NK-92 treated with Interleukin-12 subunit alpha and Interleukin-12 subunit beta, amount 100 ng/mL, for 24 hours (cell line): ENCODE measurements around the gene WAC.
"Not testable (repeated sequence)": the region's sequence is repeated elsewhere in the genome, so short reads cannot be mapped to it uniquely, and the experiment has no call there.

Experiments
- DNase-seq: peaks from one replicate; lab custom pipeline; 2025; lab: John Stamatoyannopoulos, UW

The WAC gene

GRCh38 chr10:28566458-28567015, 33.6 kb downstream of the WAC start:
- no peak for DNase-seq

DNA sequence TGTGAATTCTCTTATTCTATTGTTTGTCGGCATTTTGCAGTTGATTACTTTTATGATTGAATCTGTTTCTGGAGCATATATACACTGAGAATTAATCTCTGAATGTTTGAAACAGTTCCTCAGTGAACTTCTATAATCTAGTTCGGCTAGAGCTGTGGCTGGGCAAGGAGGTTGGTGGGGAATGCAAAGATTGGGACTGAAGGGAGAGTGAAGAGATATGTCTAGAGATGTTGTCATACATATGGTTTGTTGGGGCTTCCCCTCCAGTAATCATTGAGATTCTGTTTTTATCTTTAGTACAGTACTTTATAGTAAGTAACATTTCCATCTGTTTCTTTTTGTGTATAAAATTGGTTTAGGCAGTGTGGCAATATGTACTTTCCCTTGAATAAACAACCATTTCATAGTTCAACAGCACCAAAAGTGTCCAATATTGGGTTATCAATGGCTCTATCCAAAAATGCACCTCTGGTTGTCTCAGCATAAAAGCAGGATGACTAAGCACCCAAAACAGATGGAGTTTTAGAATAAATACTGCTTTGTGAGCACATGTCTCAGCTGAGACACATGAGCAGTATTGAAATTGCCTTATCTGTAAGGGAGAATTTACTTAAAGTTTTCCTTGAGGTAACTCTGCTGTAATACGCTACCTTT, 36.7 kb downstream of the WAC start:
- no peak for DNase-seq

DNA sequence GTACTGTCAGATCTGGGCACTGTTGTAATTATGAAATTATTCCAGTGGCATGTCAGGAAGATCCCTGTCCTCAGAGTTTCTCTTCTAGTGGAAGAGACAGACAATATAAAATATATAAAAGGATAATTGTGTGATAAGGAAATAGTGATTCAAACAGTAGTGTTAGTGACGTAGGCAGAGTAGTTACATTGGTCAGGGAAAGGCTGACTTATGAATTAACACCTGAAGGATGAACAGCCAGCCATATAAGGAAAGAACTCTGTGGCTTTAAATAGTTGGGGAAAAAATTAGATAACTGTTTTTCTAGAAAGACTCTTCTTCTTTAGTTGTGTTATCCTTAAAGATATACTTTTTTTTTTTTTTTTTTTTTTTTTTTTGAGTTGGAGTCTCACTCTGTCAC, 37.7 kb downstream of the WAC start:
- DNase-seq = no peak

DNA sequence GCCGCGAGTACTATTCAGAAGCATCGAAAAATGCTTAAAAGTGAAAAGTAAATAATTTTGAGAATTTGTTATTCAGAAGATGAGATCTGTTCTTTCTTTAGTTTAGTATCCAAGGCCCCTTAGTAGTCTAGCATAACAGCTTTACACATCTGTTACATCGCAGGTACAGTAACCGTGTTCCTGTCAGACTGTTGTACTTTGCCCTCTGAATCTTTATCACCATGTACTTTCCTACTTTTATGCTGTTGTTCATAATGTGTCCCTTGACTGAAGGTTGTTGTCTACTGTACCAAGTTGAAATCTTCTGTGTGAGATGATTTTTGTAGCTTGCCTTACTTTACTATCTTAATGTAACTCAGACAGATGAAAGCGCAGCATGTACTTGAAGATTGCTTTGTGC, 38.3 kb downstream of the WAC start:
- no peak for DNase-seq

DNA sequence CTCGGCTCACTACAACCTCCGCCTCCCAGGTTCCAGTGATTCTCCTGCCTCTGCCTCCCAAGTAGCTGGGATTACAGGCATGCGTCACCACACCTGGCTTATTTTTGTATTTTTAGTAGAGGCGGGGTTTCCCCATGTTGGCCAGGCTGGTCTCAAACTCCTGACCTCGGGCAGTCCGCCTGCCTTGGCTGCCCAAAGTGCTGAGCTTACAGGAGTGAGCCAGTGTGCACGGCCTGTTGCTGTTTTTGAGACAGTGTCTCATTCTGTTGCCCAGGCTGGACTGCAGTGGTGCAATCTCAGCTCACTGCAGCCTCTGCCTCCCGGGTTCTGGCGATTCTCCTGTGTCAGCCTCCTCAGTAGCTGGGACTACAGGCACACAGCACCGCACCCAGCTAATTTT, 41.3 kb downstream of the WAC start:
- DNase-seq = not testable (repeated sequence)

DNA sequence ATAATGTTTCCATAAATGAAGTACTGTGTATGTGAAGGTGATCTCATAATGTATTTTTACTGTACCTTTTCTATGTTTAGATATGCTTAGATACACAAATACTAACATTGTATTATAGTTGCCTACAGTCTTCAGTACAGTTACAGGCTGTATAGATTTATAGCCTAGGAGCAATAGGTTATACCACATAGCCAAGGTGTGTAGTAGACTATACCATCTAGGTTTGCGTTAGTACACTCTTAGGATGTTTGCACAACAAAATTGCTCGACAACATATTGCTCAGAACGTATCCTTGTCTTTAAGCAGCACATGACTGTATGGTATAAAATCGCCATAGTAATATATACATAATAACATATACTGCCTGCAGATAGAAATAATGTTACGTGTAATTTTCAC, 42.9 kb downstream of the WAC start:
- no peak for DNase-seq

GRCh38 chr10:28577506-28577905, 44.6 kb downstream of the WAC start:
- no peak for DNase-seq

GRCh38 chr10:28578454-28578853, 45.5 kb downstream of the WAC start:
- DNase-seq = no peak

- no peak for DNase-seq
Measured at GRCh38 chr10:28580825-28581224, 47.9 kb downstream of the WAC start.

- DNase-seq = no peak
Measured at GRCh38 chr10:28581916-28582315, 49.0 kb downstream of the WAC start.

- DNase-seq = no peak
Measured at GRCh38 chr10:28585076-28585475, 52.2 kb downstream of the WAC start.

- DNase-seq = no peak
Measured at GRCh38 chr10:28586176-28586575, 53.3 kb downstream of the WAC start.

DNA sequence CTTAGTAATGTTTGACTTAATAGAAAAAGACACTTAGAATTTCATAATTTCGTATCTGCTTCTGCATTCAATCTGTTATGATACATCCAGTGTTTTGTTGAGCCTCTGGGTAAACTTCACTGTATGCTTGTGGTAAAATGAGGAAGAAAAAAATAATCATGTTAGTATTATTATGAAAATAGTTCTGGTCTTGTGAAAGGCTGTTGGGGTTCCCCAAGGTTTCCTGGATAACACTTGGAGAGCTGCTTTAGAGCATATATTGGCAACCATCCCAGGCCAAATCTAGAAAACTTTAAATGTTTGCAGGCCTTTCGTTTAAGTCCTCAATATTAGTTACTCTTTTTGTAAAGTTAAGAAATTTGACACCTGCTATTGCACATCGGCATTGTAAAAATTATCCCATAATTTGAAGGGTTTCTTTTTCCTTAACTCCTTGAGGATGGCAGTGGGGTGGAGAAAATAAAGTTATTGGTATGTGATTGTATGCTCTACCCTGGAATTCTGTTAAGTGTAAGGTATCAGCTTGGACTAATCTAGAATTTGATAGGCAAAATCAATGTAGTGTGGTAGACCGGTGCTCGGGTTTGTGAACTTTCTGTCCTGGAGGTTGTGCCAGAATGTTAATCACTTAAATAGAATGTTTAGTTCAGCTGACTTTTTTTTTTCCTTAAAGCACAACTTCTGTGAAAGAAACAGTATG, 54.5 kb downstream of the WAC start:
- DNase-seq = no peak

GRCh38 chr10:28587970-28588290, 55.0 kb downstream of the WAC start:
- no peak for DNase-seq

- DNase-seq = no peak
Measured at GRCh38 chr10:28592953-28593352, 60.0 kb downstream of the WAC start.

DNA sequence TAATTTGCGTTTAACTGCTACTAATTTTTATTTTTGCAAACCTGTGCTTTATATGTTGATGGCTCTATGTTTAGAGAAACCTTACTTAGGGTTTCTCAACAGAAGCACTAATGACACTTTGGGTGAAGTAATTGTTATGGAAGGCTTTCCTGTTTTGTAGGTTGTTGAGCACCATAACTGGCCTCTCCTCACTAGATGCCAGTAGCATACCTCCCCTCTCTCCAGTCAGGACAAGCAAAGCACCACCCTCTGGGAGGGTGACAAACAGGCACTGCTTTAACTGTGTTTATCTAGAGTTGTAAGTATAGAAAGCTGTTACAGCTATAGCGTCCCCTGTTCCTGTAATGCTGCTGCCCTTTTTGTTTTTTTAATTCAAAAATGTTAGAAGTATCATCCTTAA, 60.9 kb downstream of the WAC start:
- DNase-seq = no peak

GRCh38 chr10:28594406-28594805, 61.5 kb downstream of the WAC start:
- DNase-seq = no peak

DNA sequence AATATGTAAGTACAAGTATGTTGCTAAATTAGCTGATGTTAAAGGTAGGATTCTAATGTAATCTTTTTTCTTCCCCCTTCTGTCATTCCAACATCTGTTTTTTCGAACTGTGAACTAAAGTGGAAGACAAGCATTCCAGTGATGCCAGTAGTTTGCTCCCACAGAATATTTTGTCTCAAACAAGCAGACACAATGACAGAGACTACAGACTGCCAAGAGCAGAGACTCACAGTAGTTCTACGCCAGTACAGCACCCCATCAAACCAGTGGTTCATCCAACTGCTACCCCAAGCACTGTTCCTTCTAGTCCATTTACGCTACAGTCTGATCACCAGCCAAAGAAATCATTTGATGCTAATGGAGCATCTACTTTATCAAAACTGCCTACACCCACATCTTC, 62.7 kb downstream of the WAC start:
- DNase-seq = no peak

DNA sequence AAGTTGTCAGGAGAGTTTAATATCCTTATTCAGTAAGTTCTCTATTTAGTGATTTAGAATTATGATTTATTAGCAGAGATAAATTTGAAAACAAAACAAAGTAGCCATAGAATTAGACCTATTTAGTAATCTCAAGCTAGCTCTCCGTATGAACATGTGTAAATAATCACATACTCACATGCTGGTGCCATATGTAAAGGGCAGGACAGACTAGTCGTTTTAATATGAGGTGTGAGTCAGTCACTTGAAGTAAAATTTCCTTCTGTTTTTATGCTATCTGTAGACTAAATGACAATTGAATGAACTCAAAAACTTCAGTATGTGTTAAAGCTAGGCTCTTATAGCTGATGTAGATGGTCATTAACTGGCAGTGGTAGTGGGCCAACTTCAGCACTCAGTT, 67.1 kb downstream of the WAC start:
- DNase-seq = no peak

- DNase-seq = no peak
Measured at GRCh38 chr10:28601012-28601411, 68.1 kb downstream of the WAC start.

DNA sequence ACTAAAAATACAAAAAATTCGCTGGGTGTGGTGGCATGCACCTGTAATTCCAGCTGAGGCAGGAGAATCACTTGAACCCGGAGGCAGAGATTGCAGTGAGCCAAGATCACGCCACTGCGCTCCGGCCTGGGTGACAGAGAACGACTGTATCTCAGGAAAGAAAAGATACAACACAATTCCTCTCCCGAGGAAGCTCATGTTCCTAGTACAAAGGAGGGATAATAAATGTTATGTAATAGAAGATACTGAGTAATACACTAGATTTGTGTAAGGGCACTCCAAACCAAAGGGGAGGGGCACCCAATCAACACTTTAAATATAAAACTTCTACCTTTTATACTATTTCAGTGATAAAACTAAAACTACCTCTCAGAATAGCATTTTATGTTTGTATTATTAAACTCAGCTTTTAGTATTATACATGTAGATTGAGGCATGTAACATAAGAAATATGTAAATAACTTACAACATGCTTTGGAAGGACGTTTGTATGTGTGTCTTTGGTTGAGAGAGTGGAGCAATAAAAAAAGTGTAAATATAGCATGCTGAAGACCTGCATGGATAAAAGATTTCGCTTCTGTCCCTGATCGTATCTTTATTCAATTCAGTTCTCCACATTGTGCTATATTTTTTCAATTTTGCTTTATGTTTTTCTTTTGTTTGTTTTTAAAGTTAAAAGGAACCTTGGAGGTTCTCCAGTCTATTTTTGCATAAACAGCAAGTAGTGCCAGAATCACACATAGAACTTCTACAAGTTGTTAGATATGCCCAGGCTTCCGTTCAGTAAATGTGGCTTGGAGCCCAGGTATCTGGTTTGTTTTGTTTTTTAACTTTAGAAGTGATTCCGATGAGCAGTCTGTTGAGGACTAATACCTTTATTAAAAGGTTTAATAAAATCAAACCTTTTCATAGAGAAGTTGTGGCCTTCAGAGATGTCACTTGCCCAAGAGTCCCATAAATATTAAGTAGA, 71.9 kb downstream of the WAC start:
- no peak for DNase-seq

DNA sequence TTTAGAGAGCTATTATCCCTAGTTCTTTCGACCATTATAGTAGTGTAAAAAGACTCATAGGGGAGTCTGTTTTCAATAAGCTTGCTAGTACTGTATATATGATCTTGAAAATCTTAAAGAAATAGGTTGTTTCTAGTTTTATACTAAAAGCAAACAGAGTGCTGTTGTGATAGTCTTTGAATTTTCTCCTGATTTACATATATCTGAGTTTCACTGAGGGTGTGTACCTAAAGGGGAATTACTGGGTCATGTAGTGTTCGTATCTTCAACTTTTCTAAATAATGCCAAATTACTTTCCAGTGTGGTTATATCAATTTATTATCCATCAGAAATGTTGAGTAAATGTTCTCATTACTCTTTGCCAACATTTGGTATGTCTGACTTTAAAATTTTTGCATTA, 73.7 kb downstream of the WAC start:
- DNase-seq = no peak

DNA sequence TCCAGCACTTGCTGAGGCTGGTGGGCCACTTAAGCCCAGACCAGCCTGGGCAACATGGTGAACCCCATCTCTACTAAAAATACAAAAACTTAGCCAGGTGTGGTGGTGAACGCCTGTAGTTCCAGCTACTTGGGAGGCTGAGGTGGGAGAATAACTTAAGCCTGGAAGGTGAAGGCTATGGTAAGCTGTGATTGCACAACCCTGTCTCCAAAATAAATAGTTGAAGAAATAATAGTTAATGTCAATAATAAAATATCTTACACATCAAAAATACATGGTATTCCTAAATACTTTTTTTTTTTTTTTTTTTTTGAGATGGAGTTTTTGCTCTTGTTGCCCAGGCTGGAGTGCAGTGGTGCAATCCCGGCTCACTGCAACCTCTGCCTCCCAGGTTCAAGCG, 76.7 kb downstream of the WAC start:
- not testable (repeated sequence) for DNase-seq
